Medulla oblongata (tissue), 1 donor: ENCODE data around the gene RNF113B.

Source experiments
- DNase-seq: peaks from one replicate; pipeline ENCODE4 v3.0.0-alpha.2; 2015; ENCODE audit errors: extremely low spot score

Gene RNF113B

GRCh38 chr13:98174307-98174706 is 2.8 kb downstream of the RNF113B start:
- DNase-seq: no peak

GRCh38 chr13:98173431-98174152 is 3.5 kb downstream of the RNF113B start:
- DNase-seq: peak; percentile 33

GRCh38 chr13:98172590-98173422 is 4.3 kb downstream of the RNF113B start:
- DNase-seq: peak; percentile 26

- peak; percentile 70 for DNase-seq
These were observed 5.0 kb downstream of the RNF113B start for GRCh38 chr13:98171900-98172589.

- DNase-seq: no peak
These were observed 7.7 kb downstream of the RNF113B start for GRCh38 chr13:98169331-98169730.

- DNase-seq: no peak
These were observed 14.1 kb downstream of the RNF113B start for GRCh38 chr13:98162935-98163334.

- DNase-seq: no peak
These were observed 18.7 kb downstream of the RNF113B start for GRCh38 chr13:98158172-98158899.

- DNase-seq: no peak
These were observed 19.5 kb downstream of the RNF113B start for GRCh38 chr13:98157609-98158008.

- no peak for DNase-seq
These were observed 19.9 kb downstream of the RNF113B start for GRCh38 chr13:98157188-98157587.

GRCh38 chr13:98156259-98156658 is 20.8 kb downstream of the RNF113B start:
- DNase-seq: no peak

GRCh38 chr13:98155475-98156109 is 21.5 kb downstream of the RNF113B start:
- no peak for DNase-seq

- DNase-seq: no peak
These were observed 26.1 kb downstream of the RNF113B start for GRCh38 chr13:98150832-98151479.

- no peak for DNase-seq
These were observed 29.5 kb downstream of the RNF113B start for GRCh38 chr13:98147521-98147920.

GRCh38 chr13:98144801-98145350 is 32.2 kb downstream of the RNF113B start:
- peak; percentile 25 for DNase-seq

GRCh38 chr13:98144027-98144741 is 32.9 kb downstream of the RNF113B start:
- DNase-seq: peak; percentile 23

- no peak for DNase-seq
These were observed 33.5 kb downstream of the RNF113B start for GRCh38 chr13:98143601-98144026.

GRCh38 chr13:98143157-98143553 is 33.9 kb downstream of the RNF113B start:
- DNase-seq: no peak

GRCh38 chr13:98142380-98143156 is 34.5 kb downstream of the RNF113B start, which contains the start of gene FARP1:
FARP1 (plus strand) TSS chr13:98143094; CDS start chr13:98213243, 70,149 bp downstream.
- peak; percentile 72 for DNase-seq
